Nephron (organoid): ENCODE data around the gene CLTCL1.
"Not testable (repeated sequence)": the region's sequence is repeated elsewhere in the genome, so short reads cannot be mapped to it uniquely, and the experiment has no call there.

Source experiments
- H3K27ac Mint-ChIP-seq, 3 experiments: 2 replicates each; pipeline ENCODE4 v1.8.0; 2020; ENCODE audit warnings: mixed read lengths in 3 of 3, mild to moderate bottlenecking in 2 of 3, moderate library complexity in 1 of 3
- H3K27me3 Mint-ChIP-seq: 2 replicates; pipeline ENCODE4 v1.8.0; 2021; ENCODE audit warnings: low read depth, mild to moderate bottlenecking, moderate library complexity, mixed read lengths
- H3K36me3 Mint-ChIP-seq: 2 replicates; pipeline ENCODE4 v1.8.0; 2020; ENCODE audit warnings: low read depth, mixed read lengths
- H3K4me1 Mint-ChIP-seq: 2 replicates; pipeline ENCODE4 v1.8.0; 2020; ENCODE audit warnings: mixed read lengths
- H3K4me3 Mint-ChIP-seq, 3 experiments: 2 replicates each; pipeline ENCODE4 v1.8.0; 2020; ENCODE audit warnings: mild to moderate bottlenecking in 3 of 3, mixed read lengths in 3 of 3, moderate library complexity in 2 of 3
- H3K9me3 Mint-ChIP-seq: 2 replicates; pipeline ENCODE4 v1.8.0; 2020; ENCODE audit warnings: mixed read lengths
- CTCF ChIP-seq, 3 experiments: fragments of 200-600 bp; sonication (generic); IDR thresholded peaks; one replicate each; pipeline ENCODE4 v1.5.0; 2021; ENCODE audit warnings: antibody characterized with exemption in 3 of 3; ENCODE audit not compliant: unreplicated experiment in 3 of 3

CLTCL1 gene

GRCh38 chr22:19266547-19267086, 24.9 kb downstream of the CLTCL1 start:
- Mint-ChIP-seq H3K27me3 (no peaks in the 10 kb centered on the region), H3K4me3 (no peak overlapping the region), H3K36me3 (peaks cover 30% of the 10 kb centered on the region)

GRCh38 chr22:19265779-19266178, 25.7 kb downstream of the CLTCL1 start:
- Mint-ChIP-seq H3K4me1 (no peaks in the 10 kb centered on the region), H3K36me3 (peaks cover 29% of the 10 kb centered on the region), H3K4me3 (no peak overlapping the region), H3K9me3 (peaks cover 21% of the 10 kb centered on the region), H3K27me3 (no peaks in the 10 kb centered on the region), H3K27ac (no peak overlapping the region)
- TF ChIP-seq CTCF (IDR thresholded peaks at IDR 0.05; ENCODE audit: unreplicated experiment in 3 of 3) = no peak

More at GRCh38 chr22:19266547-19267086, 24.9 kb downstream of the CLTCL1 start:
- no peaks in the 10 kb centered on the region for H3K4me1 Mint-ChIP-seq
- no peak overlapping the region for H3K27ac Mint-ChIP-seq
- TF ChIP-seq CTCF (IDR thresholded peaks at IDR 0.05; ENCODE audit: unreplicated experiment in 3 of 3) = no peak
- H3K9me3 Mint-ChIP-seq = peaks cover 20% of the 10 kb centered on the region

GRCh38 chr22:19260804-19261203, 30.7 kb downstream of the CLTCL1 start:
- no peak overlapping the region for H3K27ac Mint-ChIP-seq
- peaks cover 26% of the 10 kb centered on the region for H3K36me3 Mint-ChIP-seq
- TF ChIP-seq CTCF (IDR thresholded peaks at IDR 0.05; ENCODE audit: unreplicated experiment in 3 of 3) = no peak
- peaks cover 13% of the 10 kb centered on the region for H3K9me3 Mint-ChIP-seq
- H3K27me3 Mint-ChIP-seq = no peaks in the 10 kb centered on the region
- no peaks in the 10 kb centered on the region for H3K4me1 Mint-ChIP-seq
- H3K4me3 Mint-ChIP-seq = no peak overlapping the region

- H3K36me3 Mint-ChIP-seq = peaks cover 26% of the 10 kb centered on the region
- no peaks in the 10 kb centered on the region for H3K4me1 Mint-ChIP-seq
- no peak for TF ChIP-seq CTCF (IDR thresholded peaks at IDR 0.05; ENCODE audit: unreplicated experiment in 3 of 3)
- no peak overlapping the region for H3K4me3 Mint-ChIP-seq
- peaks cover 13% of the 10 kb centered on the region for H3K9me3 Mint-ChIP-seq
- H3K27ac Mint-ChIP-seq = no peak overlapping the region
- H3K27me3 Mint-ChIP-seq = no peaks in the 10 kb centered on the region
These were observed 31.3 kb downstream of the CLTCL1 start for GRCh38 chr22:19260194-19260593.

GRCh38 chr22:19258968-19259288, 32.6 kb downstream of the CLTCL1 start:
- not testable (repeated sequence) for H3K4me1 Mint-ChIP-seq, H3K4me3 Mint-ChIP-seq, H3K27me3 Mint-ChIP-seq, H3K27ac Mint-ChIP-seq
- Mint-ChIP-seq H3K9me3 (peaks cover 17% of the 10 kb centered on the region), H3K36me3 (peaks cover 29% of the 10 kb centered on the region)

- no peak overlapping the region for H3K4me3 Mint-ChIP-seq
- H3K27me3 Mint-ChIP-seq = no peaks in the 10 kb centered on the region
- TF ChIP-seq CTCF (IDR thresholded peaks at IDR 0.05; ENCODE audit: unreplicated experiment in 3 of 3) = no peak
- peaks cover 17% of the 10 kb centered on the region for H3K9me3 Mint-ChIP-seq
- no peak overlapping the region for H3K27ac Mint-ChIP-seq
- H3K4me1 Mint-ChIP-seq = no peaks in the 10 kb centered on the region
- peaks cover 29% of the 10 kb centered on the region for H3K36me3 Mint-ChIP-seq
These were observed 33.1 kb downstream of the CLTCL1 start for GRCh38 chr22:19258371-19258770.

GRCh38 chr22:19256362-19256761, 35.2 kb downstream of the CLTCL1 start:
- Mint-ChIP-seq H3K36me3 (peaks cover 27% of the 10 kb centered on the region), H3K9me3 (peaks cover 17% of the 10 kb centered on the region)
- not testable (repeated sequence) for H3K4me3 Mint-ChIP-seq, H3K27me3 Mint-ChIP-seq, H3K27ac Mint-ChIP-seq, H3K4me1 Mint-ChIP-seq
